Type B pancreatic cell (in vitro differentiated cells): ENCODE data around the gene STX7. TPM values are rescaled to one million over a fixed set of nuclear protein-coding genes. Genes with fewer than 3 reads are reported as not detected.
"Not testable (repeated sequence)": the region's sequence is repeated elsewhere in the genome, so short reads cannot be mapped to it uniquely, and the experiment has no call there.

Experiments used
- DNase-seq: peaks from one replicate; pipeline ENCODE4 v3.0.0; 2021; ENCODE audit warnings: mixed read lengths; ENCODE audit not compliant: unreplicated experiment; ENCODE audit errors: extremely low spot score
- H3K27ac Mint-ChIP-seq: 2 replicates; pipeline ENCODE4 v1.8.0; 2021; ENCODE audit warnings: mild to moderate bottlenecking, mixed read lengths
- H3K27me3 Mint-ChIP-seq: 2 replicates; pipeline ENCODE4 v1.8.0; 2021; ENCODE audit warnings: mixed read lengths
- H3K36me3 Mint-ChIP-seq: 2 replicates; pipeline ENCODE4 v1.8.0; 2021; ENCODE audit warnings: mixed read lengths
- H3K4me1 Mint-ChIP-seq: one replicate; pipeline ENCODE4 v1.8.0; 2021; ENCODE audit warnings: mixed read lengths; ENCODE audit not compliant: unreplicated experiment
- H3K4me3 Mint-ChIP-seq: 2 replicates; pipeline ENCODE4 v1.8.0; 2021; ENCODE audit warnings: mild to moderate bottlenecking, mixed read lengths
- H3K9me3 Mint-ChIP-seq: 2 replicates; pipeline ENCODE4 v1.8.0; 2021; ENCODE audit warnings: mixed read lengths
- long read RNA-seq: library from polyadenylated mRNA; unstranded; transcript quantifications from one replicate; pipeline ENCODE4 v2.0.0, GENCODE V29; 2020
- total RNA-seq: library from RNA; stranded (reverse); gene quantifications from 2 replicates; pipeline ENCODE4 v1.2.1, GENCODE V29; 2021; ENCODE audit warnings: low replicate concordance
- TF ChIP-seq, protein P1 (sequence below): fragments of 200-600 bp; sonication (generic); conservative IDR thresholded peaks from 2 replicates; pipeline ENCODE4 v1.5.0; 2021; ENCODE audit warnings: antibody characterized with exemption, mild to moderate bottlenecking

STX7 gene, protein sequence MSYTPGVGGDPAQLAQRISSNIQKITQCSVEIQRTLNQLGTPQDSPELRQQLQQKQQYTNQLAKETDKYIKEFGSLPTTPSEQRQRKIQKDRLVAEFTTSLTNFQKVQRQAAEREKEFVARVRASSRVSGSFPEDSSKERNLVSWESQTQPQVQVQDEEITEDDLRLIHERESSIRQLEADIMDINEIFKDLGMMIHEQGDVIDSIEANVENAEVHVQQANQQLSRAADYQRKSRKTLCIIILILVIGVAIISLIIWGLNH
- total RNA-seq, result 36.6 and 50.2 TPM in 2 replicates
- long read RNA-seq, full-length matches to known transcripts, result 86 of 100 reads
- long read RNA-seq, partial matches to known transcripts, result 5 of 100 reads
- long read RNA-seq, other reads (novel, unspliced or antisense), result 9 of 100 reads

DNA sequence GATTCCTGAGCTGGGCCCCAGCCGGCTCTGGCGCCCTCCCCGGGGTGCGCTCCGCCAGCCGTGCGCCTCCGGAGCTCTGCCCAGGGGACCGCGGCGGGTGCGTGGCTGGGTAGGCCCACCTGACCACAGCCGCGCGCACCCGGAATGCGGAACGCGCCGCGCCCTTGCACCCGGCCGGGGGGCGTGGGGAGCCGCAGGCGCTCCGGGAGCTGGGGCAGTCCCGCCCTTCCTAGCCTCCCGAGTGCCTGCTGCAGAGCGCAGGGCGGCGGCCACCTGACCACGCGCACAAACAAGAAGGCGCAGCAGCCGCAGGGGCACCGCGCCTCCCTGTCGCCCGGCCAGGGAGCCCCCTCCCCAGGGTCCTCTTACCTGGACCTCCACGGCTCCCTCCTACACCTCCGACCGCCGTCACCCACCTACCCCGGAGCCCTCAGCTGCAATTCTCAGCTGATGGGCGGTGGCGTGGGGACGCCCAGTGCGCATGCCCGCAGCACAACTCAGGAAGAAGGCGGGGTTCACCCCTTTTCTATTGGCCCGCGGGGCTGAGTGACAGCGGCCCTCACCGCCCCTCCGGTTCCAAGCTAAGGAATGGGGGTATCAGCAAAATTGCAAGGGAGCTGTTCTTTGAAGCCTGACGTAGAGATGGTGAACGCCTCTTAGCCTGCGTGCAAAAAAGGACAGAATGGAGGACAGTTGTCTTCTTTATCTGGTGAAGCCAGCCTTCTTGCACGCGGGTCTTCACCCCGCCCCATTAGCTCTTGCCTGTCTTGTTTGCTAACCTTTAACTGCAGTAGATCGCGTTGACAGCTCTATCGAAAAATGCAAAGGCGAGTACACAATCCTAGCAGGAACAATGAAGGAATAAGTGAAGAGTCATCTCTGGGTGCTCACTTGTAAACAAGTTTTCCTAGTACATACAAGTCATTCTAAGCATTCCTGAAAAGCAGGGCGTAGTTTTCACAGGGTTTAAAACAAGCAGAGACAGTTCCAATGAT is at the start of gene STX7:
STX7 (minus strand) TSS at position 479 of the 995 bp plus-strand sequence. CDS start 9,586 bp downstream, outside the sequence.
- H3K9me3 Mint-ChIP-seq, result no peaks in the 10 kb centered on the region
- TF ChIP-seq, protein P1, sequence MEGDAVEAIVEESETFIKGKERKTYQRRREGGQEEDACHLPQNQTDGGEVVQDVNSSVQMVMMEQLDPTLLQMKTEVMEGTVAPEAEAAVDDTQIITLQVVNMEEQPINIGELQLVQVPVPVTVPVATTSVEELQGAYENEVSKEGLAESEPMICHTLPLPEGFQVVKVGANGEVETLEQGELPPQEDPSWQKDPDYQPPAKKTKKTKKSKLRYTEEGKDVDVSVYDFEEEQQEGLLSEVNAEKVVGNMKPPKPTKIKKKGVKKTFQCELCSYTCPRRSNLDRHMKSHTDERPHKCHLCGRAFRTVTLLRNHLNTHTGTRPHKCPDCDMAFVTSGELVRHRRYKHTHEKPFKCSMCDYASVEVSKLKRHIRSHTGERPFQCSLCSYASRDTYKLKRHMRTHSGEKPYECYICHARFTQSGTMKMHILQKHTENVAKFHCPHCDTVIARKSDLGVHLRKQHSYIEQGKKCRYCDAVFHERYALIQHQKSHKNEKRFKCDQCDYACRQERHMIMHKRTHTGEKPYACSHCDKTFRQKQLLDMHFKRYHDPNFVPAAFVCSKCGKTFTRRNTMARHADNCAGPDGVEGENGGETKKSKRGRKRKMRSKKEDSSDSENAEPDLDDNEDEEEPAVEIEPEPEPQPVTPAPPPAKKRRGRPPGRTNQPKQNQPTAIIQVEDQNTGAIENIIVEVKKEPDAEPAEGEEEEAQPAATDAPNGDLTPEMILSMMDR, result no peak
- H3K27me3 Mint-ChIP-seq, result peaks cover 9% of the 10 kb centered on the region
- H3K27ac Mint-ChIP-seq, result peak within 1 kb of the TSS; percentile 98
- H3K36me3 Mint-ChIP-seq, result peaks cover 6% of the 10 kb centered on the region
- peak within 1 kb of the TSS; percentile 94 for H3K4me3 Mint-ChIP-seq
- peak; percentile 93 for DNase-seq
- H3K4me1 Mint-ChIP-seq, result peaks cover 18% of the 10 kb centered on the region

DNA sequence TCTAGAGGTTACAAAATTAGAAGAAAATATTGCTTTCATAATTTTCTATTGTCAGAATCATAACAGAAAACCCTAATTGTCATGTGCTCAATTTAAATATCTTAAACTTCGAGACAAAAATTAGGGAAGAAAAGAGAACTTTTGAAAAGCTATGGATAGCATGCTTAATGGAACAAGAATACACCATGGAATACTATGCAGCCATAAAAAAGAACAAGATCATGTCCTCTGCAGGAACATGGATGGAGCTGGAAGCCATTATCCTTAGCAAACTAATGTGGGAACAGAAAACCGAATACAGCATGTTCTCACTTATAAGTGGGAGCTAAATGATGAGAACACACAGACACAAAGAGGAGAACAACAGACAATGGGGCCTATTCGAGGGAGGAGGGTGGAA is 47.2 kb upstream of the STX7 start:
- not testable (repeated sequence) for H3K9me3 Mint-ChIP-seq, H3K27ac Mint-ChIP-seq, H3K27me3 Mint-ChIP-seq, H3K36me3 Mint-ChIP-seq, H3K4me3 Mint-ChIP-seq, H3K4me1 Mint-ChIP-seq, DNase-seq

DNA sequence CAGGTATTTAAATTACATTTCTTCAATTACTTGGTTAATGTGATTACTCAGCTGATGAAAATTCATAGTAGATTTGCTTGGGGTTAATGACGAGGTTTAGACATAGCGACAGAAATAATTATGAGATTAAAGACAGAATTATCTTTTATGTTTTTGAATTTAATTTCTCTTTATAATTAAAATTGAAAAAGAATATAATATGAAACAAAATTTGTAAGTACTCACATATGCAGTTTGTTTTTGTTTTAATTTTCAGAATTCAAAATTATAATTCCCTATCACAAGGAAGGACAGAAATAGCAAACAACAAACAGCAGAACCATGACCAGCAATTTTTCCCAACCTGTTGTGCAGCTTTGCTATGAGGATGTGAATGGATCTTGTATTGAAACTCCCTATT is 39.5 kb upstream of the STX7 start, which contains the start of gene TAAR8:
TAAR8 (plus strand) TSS at position 301 of the 400 bp plus-strand sequence; CDS start at position 322, 21 bp downstream.
- no peak for DNase-seq
- H3K9me3 Mint-ChIP-seq, result no peaks in the 10 kb centered on the region
- no peaks in the 10 kb centered on the region for H3K36me3 Mint-ChIP-seq
- TF ChIP-seq, protein P1, result no peak
- H3K4me3 Mint-ChIP-seq, result no peak within 1 kb of the TSS
- H3K4me1 Mint-ChIP-seq, result no peaks in the 10 kb centered on the region
- H3K27ac Mint-ChIP-seq, result no peak within 1 kb of the TSS
- peaks cover 3% of the 10 kb centered on the region for H3K27me3 Mint-ChIP-seq

DNA sequence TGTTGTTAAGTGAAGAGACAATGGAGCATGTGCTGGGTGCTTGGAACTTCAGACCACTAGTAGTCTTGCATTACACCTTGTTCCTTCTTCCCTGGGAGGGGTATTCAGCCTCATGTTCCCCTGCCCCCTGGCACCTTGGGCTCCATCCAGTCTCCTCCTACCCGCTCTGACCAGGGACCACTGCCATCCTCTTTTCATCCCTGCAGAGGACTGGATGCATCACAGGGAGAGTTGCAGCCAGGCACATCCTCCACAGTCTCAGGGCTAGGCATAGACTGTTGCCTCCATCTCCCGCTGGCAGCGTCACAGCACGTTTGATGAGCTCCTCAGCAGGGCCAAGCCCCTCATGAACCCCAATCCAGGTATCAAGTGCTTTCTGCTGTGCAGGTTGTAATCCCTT is 38.3 kb upstream of the STX7 start:
- Mint-ChIP-seq H3K36me3 (no peaks in the 10 kb centered on the region), H3K27me3 (peaks cover 3% of the 10 kb centered on the region), H3K9me3 (no peaks in the 10 kb centered on the region), H3K4me3 (no peak overlapping the region), H3K27ac (no peak overlapping the region), H3K4me1 (no peaks in the 10 kb centered on the region)
- TF ChIP-seq, protein P1, result no peak
- no peak for DNase-seq

DNA sequence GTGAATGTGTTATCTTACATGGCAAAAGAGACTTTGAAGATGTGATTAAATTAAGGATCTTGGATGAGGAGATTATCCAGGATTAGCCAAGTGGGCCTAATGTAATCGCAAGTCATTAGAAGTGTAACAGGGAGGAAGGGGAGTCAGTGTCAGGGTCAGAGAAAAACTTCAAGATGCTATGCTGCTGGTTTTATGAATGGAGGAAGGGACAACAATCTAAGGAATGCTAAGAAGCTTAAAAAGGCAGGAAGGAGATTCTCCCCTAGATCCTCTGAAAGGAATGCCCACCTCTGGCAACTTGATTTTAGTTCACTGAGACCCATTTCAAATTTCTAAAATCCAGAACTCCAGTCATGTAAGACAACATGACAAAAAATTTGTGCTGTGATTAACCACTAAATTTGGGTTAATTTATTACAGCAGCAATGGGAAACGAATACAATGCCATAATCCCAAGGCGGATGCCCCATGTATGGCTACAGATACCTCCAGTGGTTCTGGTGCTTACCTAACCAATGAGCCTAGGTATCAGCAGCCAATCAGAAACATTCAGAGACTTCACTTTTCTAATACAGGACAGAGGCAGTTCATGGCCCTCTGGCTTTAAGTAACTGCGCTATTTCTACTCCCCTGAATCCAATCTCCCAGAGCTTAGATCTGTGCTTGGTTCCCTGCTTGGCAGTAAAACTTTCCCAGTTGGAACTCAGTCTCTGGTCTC is 36.0 kb upstream of the STX7 start:
- no peak overlapping the region for H3K27ac Mint-ChIP-seq
- no peaks in the 10 kb centered on the region for H3K36me3 Mint-ChIP-seq
- H3K9me3 Mint-ChIP-seq, result no peaks in the 10 kb centered on the region
- no peak overlapping the region for H3K4me3 Mint-ChIP-seq
- H3K4me1 Mint-ChIP-seq, result no peaks in the 10 kb centered on the region
- TF ChIP-seq, protein P1, result no peak
- peaks cover 3% of the 10 kb centered on the region for H3K27me3 Mint-ChIP-seq
- DNase-seq, result no peak
